Keratinocyte (primary cell): ENCODE measurements around the gene ZMYND8. TPM values are rescaled to one million over a fixed set of nuclear protein-coding genes. Genes with fewer than 3 reads are reported as not detected.

Experiments used
- DNase-seq: peaks from one replicate; pipeline ENCODE4 v3.0.0-alpha.2; 2011; ENCODE audit warnings: low read depth, missing footprints, low spot score
- FAIRE-seq: peaks from 2 replicates; lab custom pipeline; 2011; peaks lifted over from hg19 to GRCh38; lab: Jason Lieb, UNC
- H2AFZ ChIP-seq: 2 replicates; pipeline ENCODE4 v1.6.0; 2012; ENCODE audit warnings: low read length, control low read depth, inconsistent platforms; ENCODE audit not compliant: control insufficient read depth
- H3K27ac ChIP-seq: 2 replicates; pipeline ENCODE4 v1.5.1; 2011; ENCODE audit warnings: low read length; ENCODE audit not compliant: control insufficient read depth, insufficient read depth
- H3K27me3 ChIP-seq: 3 replicates; pipeline ENCODE4 v1.6.0; 2011; ENCODE audit warnings: low read length; ENCODE audit not compliant: control insufficient read depth, insufficient read depth; ENCODE audit errors: extremely low read depth
- H3K36me3 ChIP-seq, 2 experiments: 2 replicates in 1 of 2; 3 replicates in 1 of 2; pipeline ENCODE4 v1.5.1; 2011; ENCODE audit warnings: low read length in 2 of 2, mild to moderate bottlenecking in 1 of 2; ENCODE audit not compliant: control insufficient read depth in 2 of 2, insufficient read depth in 2 of 2; ENCODE audit errors: extremely low read depth in 1 of 2
- H3K4me1 ChIP-seq: 3 replicates; pipeline ENCODE4 v1.5.1; 2011; ENCODE audit warnings: low read length; ENCODE audit not compliant: control insufficient read depth, insufficient read depth; ENCODE audit errors: extremely low read depth
- H3K4me2 ChIP-seq: 3 replicates; pipeline ENCODE4 v1.6.0; 2011; ENCODE audit warnings: low read depth, low read length; ENCODE audit not compliant: control insufficient read depth, insufficient read depth; ENCODE audit errors: extremely low read depth
- H3K4me3 ChIP-seq, 3 experiments: fragments of 200-600 bp in 1 of 3; sonication (generic) in 1 of 3; 2 replicates in 2 of 3; 3 replicates in 1 of 3; pipeline ENCODE4 v1.5.1; 2011 to 2016; ENCODE audit warnings: low read length in 3 of 3, mild to moderate bottlenecking in 3 of 3, control low read depth in 2 of 3, inconsistent platforms in 1 of 3, low read depth in 1 of 3, mixed read lengths in 1 of 3, mixed run types in 1 of 3, moderate library complexity in 1 of 3; ENCODE audit not compliant: control insufficient read depth in 2 of 3, insufficient read depth in 2 of 3; ENCODE audit errors: extremely low read depth in 1 of 3
- H3K79me2 ChIP-seq: 2 replicates; pipeline ENCODE4 v1.6.0; 2012; ENCODE audit warnings: low read length; ENCODE audit not compliant: control insufficient read depth, insufficient read depth
- H3K9ac ChIP-seq: 3 replicates; pipeline ENCODE4 v1.6.0; 2011; ENCODE audit warnings: low read length; ENCODE audit not compliant: control insufficient read depth, insufficient read depth; ENCODE audit errors: extremely low read depth
- H3K9me1 ChIP-seq: 3 replicates; pipeline ENCODE4 v1.6.0; 2011; ENCODE audit warnings: low read length; ENCODE audit not compliant: control insufficient read depth, insufficient read depth; ENCODE audit errors: extremely low read depth
- H3K9me3 ChIP-seq: 2 replicates; pipeline ENCODE4 v1.5.1; 2012; ENCODE audit warnings: low read depth, low read length; ENCODE audit not compliant: control insufficient read depth
- H4K20me1 ChIP-seq: 3 replicates; pipeline ENCODE4 v1.6.0; 2011; ENCODE audit warnings: low read length; ENCODE audit not compliant: control insufficient read depth, insufficient read depth; ENCODE audit errors: extremely low read depth
- EZH2 ChIP-seq: IDR thresholded peaks from one replicate; pipeline ENCODE4 v1.6.1; 2012; ENCODE audit warnings: inconsistent platforms, mild to moderate bottlenecking, low read length, moderate library complexity
- dilution Hi-C: fragments of 300-500 bp; cut with MboI; formaldehyde crosslinking; loops from one replicate; pipeline ENCODE4 v1.7.0; 2020; ENCODE audit warnings: low sequenced_read_pairs; ENCODE audit not compliant: extremely low pct_ligation_motif_present
- polyA plus RNA-seq, 5 experiments: library from polyadenylated mRNA; depleted of rRNA in 3 of 5; stranded (reverse) in 3 of 5; stranded (forward) in 1 of 5; unstranded in 1 of 5; fragments of >200 nt; gene quantifications; 1 replicate in 1 of 5; 2 replicates in 3 of 5; 3 replicates in 1 of 5; pipeline versions ENCODE4 v1.2.1 to v1.2.3, GENCODE V29; 2011 to 2012; ENCODE audit warnings: missing spikeins in 2 of 5, low read depth in 1 of 5, low replicate concordance in 1 of 5
- TF ChIP-seq, protein P1 (sequence below), 3 experiments: IDR thresholded peaks in 1 of 3; conservative IDR thresholded peaks in 1 of 3; optimal IDR thresholded peaks in 1 of 3; 2 replicates in 2 of 3; 3 replicates in 1 of 3; pipeline versions ENCODE3 to v1.5.1; 2011; ENCODE audit warnings: low read length in 3 of 3, mild to moderate bottlenecking in 3 of 3, moderate library complexity in 2 of 3, control low read depth in 1 of 3, inconsistent platforms in 1 of 3; ENCODE audit not compliant: insufficient read depth in 2 of 3; ENCODE audit errors: extremely low read depth in 1 of 3

ZMYND8 gene
- polyA plus RNA-seq, 1 donor (not counting 4 experiments of a cell fraction or from before 2014, with no cell fraction given), result 39.8 TPM

DNA sequence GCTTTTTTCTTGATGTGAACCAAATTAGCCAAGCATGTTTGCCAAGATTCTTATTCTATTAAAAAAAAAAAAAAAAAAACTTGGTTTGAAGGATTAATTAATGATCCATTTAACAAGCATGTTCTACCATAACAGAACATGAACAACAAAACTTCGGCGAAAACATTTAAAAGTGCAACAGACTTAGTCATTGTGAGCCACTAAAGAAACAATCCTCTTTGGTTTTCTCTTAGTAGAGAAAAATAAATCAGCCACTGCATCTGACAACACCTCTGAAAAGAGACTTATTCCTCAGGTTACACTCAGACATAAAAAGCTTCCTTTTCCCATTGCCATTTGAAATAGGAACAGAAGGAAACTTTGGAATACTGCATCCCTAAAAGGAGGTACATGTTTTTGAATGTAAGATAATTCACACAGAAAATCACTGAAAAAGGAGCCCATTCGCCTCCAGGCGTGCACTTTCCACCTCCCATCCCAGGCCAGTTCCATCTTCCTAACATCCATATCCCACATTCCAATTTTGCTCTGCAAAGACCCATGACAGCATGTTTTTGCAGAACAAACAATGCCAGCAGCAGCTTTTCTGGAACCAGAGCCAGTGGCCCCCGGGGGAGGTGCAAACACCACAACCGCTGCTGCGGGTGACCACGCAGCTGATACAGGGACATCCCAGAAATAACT lies 79.5 kb downstream of the ZMYND8 start:
- no peak overlapping the region for H3K9ac ChIP-seq
- H3K36me3 ChIP-seq, result peaks cover 35 to 38% of the 10 kb centered on the region in 2 experiments
- H3K4me3 ChIP-seq, result no peak overlapping the region
- dilution Hi-C loops, result loop anchor here (10.0 kb wide), 1 partner anchor 58 kb away; no protein-coding TSS in a partner anchor
- H3K27me3 ChIP-seq, result no peaks in the 10 kb centered on the region
- no peak overlapping the region for H3K4me2 ChIP-seq
- DNase-seq, result no peak
- no peaks in the 10 kb centered on the region for H4K20me1 ChIP-seq
- TF ChIP-seq, protein P1, sequence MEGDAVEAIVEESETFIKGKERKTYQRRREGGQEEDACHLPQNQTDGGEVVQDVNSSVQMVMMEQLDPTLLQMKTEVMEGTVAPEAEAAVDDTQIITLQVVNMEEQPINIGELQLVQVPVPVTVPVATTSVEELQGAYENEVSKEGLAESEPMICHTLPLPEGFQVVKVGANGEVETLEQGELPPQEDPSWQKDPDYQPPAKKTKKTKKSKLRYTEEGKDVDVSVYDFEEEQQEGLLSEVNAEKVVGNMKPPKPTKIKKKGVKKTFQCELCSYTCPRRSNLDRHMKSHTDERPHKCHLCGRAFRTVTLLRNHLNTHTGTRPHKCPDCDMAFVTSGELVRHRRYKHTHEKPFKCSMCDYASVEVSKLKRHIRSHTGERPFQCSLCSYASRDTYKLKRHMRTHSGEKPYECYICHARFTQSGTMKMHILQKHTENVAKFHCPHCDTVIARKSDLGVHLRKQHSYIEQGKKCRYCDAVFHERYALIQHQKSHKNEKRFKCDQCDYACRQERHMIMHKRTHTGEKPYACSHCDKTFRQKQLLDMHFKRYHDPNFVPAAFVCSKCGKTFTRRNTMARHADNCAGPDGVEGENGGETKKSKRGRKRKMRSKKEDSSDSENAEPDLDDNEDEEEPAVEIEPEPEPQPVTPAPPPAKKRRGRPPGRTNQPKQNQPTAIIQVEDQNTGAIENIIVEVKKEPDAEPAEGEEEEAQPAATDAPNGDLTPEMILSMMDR (optimal IDR thresholded peaks at IDR 0.05 in 1 of 3, IDR thresholded peaks at IDR 0.05 in 1 of 3, conservative IDR thresholded peaks at IDR 0.05 in 1 of 3; ENCODE audit: extremely low read depth in 1 of 3, insufficient read depth in 2 of 3, low read length in 3 of 3), result no peak
- no peak for TF ChIP-seq EZH2
- H3K79me2 ChIP-seq, result peaks cover 41% of the 10 kb centered on the region
- no peak overlapping the region for H2AFZ ChIP-seq
- H3K9me1 ChIP-seq, result no peaks in the 10 kb centered on the region
- FAIRE-seq, result no peak
- H3K9me3 ChIP-seq, result no peaks in the 10 kb centered on the region
- H3K4me1 ChIP-seq, result peaks cover 31% of the 10 kb centered on the region
- H3K27ac ChIP-seq, result no peak overlapping the region

DNA sequence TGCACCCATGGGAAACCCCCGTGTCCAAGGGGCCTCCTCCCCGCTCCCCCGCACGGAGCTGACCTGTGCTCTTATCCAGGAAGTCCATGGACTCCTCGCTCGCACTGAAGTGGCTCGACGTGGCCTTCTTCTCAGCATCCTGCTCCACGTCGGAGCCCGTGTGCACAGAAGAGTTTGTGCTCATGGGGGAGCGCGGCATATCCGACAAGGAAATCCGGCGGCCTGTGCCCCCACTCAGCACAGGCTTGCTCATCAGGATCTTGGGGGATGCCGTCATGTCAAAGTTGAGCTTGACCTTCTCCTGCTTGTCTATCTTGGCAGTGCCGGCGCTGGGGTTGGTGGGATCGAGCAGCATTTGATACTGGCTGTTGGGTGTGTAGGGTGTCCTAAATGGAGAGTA lies 80.2 kb downstream of the ZMYND8 start:
- dilution Hi-C loops, result loop anchor here (10.0 kb wide), 1 partner anchor 59 kb away; no protein-coding TSS in a partner anchor
- Histone ChIP-seq H4K20me1 (no peaks in the 10 kb centered on the region), H3K79me2 (peaks cover 45% of the 10 kb centered on the region), H3K4me1 (peaks cover 31% of the 10 kb centered on the region), H3K27ac (no peak overlapping the region), H3K4me3 (no peak overlapping the region), H2AFZ (no peak overlapping the region), H3K9ac (no peak overlapping the region), H3K27me3 (no peaks in the 10 kb centered on the region), H3K9me3 (no peaks in the 10 kb centered on the region), H3K9me1 (no peaks in the 10 kb centered on the region), H3K4me2 (no peak overlapping the region), H3K36me3 (peaks cover 39% of the 10 kb centered on the region in 2 experiments)
- DNase-seq (no peak), FAIRE-seq (no peak)
- TF ChIP-seq, protein P1 (optimal IDR thresholded peaks at IDR 0.05 in 1 of 3, IDR thresholded peaks at IDR 0.05 in 1 of 3, conservative IDR thresholded peaks at IDR 0.05 in 1 of 3; ENCODE audit: extremely low read depth in 1 of 3, insufficient read depth in 2 of 3, low read length in 3 of 3), result no peak
- no peak for TF ChIP-seq EZH2
